Liver (tissue), 9 donors: Measurements from ENCODE around the gene PEX11A. TPM values are rescaled to one million over a fixed set of nuclear protein-coding genes. Genes with fewer than 3 reads are reported as not detected.

Experiments
- DNase-seq: peaks from one replicate; pipeline ENCODE4 v3.0.0-alpha.2; 2017; ENCODE audit warnings: low spot score
- H3K27ac ChIP-seq, 2 donors: one replicate each; pipeline ENCODE4 v1.7.0; 2013; ENCODE audit warnings: inconsistent platforms in 2 of 2, low read length in 2 of 2, control low read depth in 1 of 2, low read depth in 1 of 2, mild to moderate bottlenecking in 1 of 2
- H3K27me3 ChIP-seq, 4 donors: one replicate each; pipeline versions ENCODE4 v1.6.1 to v1.7.0; 2013; ENCODE audit warnings: low read length in 3 of 4, inconsistent platforms in 1 of 4, mild to moderate bottlenecking in 1 of 4, moderate library complexity in 1 of 4; ENCODE audit not compliant: control insufficient read depth in 4 of 4, insufficient read depth in 4 of 4
- H3K36me3 ChIP-seq, 4 donors: one replicate each; pipeline versions ENCODE4 v1.6.1 to v1.7.0; 2013; ENCODE audit warnings: low read length in 3 of 4, mild to moderate bottlenecking in 3 of 4, low read depth in 1 of 4, moderate library complexity in 1 of 4; ENCODE audit not compliant: control insufficient read depth in 4 of 4, insufficient read depth in 3 of 4
- H3K4me1 ChIP-seq, 4 donors: one replicate each; pipeline versions ENCODE4 v1.6.1 to v1.7.0; 2013; ENCODE audit warnings: low read length in 3 of 4, mild to moderate bottlenecking in 3 of 4, moderate library complexity in 1 of 4; ENCODE audit not compliant: control insufficient read depth in 4 of 4, insufficient read depth in 4 of 4
- H3K4me3 ChIP-seq, 3 donors: one replicate each; pipeline versions ENCODE4 v1.6.1 to v1.7.0; 2013; ENCODE audit warnings: low read length in 3 of 3, control low read depth in 1 of 3, low read depth in 1 of 3, mild to moderate bottlenecking in 1 of 3
- H3K9ac ChIP-seq, 2 donors: one replicate each; pipeline ENCODE4 v1.7.0; 2013; ENCODE audit warnings: low read length in 2 of 2, mild to moderate bottlenecking in 2 of 2, moderate library complexity in 2 of 2, control low read depth in 1 of 2, low read depth in 1 of 2
- H3K9me3 ChIP-seq, 4 donors: one replicate each; pipeline versions ENCODE4 v1.6.1 to v1.7.0; 2013; ENCODE audit warnings: low read length in 3 of 4; ENCODE audit not compliant: control insufficient read depth in 4 of 4
- ATF3 ChIP-seq: IDR thresholded peaks from 2 replicates; pipeline ENCODE4 v1.6.1; 2016; ENCODE audit warnings: antibody characterized with exemption
- CTCF ChIP-seq: fragments of 150-350 bp; IDR thresholded peaks from 2 replicates; pipeline ENCODE4 v1.5.1; 2017; ENCODE audit warnings: improper control_type of control experiment, low read depth, low read length; ENCODE audit not compliant: missing input control
- FOXA1 ChIP-seq: IDR thresholded peaks from 2 replicates; pipeline ENCODE4 v1.6.1; 2016; ENCODE audit warnings: antibody characterized with exemption
- FOXA2 ChIP-seq: IDR thresholded peaks from 2 replicates; pipeline ENCODE4 v1.6.1; 2016; ENCODE audit warnings: antibody characterized with exemption
- GABPA ChIP-seq, 2 donors: IDR thresholded peaks in 1 of 2; conservative IDR thresholded peaks in 1 of 2; 2 replicates each; pipeline ENCODE4 v1.6.1; 2016; ENCODE audit warnings: antibody characterized with exemption in 2 of 2, mild to moderate bottlenecking in 1 of 2, moderate library complexity in 1 of 2
- HNF4A ChIP-seq, 2 donors: conservative IDR thresholded peaks; 2 replicates each; pipeline ENCODE4 v1.6.1; 2016; ENCODE audit warnings: antibody characterized with exemption in 2 of 2, mild to moderate bottlenecking in 2 of 2
- HNF4G ChIP-seq: IDR thresholded peaks from 2 replicates; pipeline ENCODE4 v1.6.1; 2016; ENCODE audit warnings: antibody characterized with exemption
- JUND ChIP-seq, 2 donors: IDR thresholded peaks; 2 replicates each; pipeline ENCODE4 v1.6.1; 2016; ENCODE audit warnings: antibody characterized with exemption in 2 of 2
- MAX ChIP-seq: IDR thresholded peaks from 2 replicates; pipeline ENCODE4 v1.6.1; 2016; ENCODE audit warnings: antibody characterized with exemption
- NR2F2 ChIP-seq: IDR thresholded peaks from 2 replicates; pipeline ENCODE4 v1.6.1; 2016; ENCODE audit warnings: antibody characterized with exemption
- RAD21 ChIP-seq, 2 donors: IDR thresholded peaks; 2 replicates each; pipeline ENCODE4 v1.6.1; 2016; ENCODE audit warnings: antibody characterized with exemption in 2 of 2, mild to moderate bottlenecking in 2 of 2
- REST ChIP-seq: IDR thresholded peaks from 2 replicates; pipeline ENCODE4 v1.6.1; 2016; ENCODE audit warnings: antibody characterized with exemption, mild to moderate bottlenecking
- RXRA ChIP-seq, 2 donors: IDR thresholded peaks; 2 replicates each; pipeline ENCODE4 v1.6.1; 2017 to 2018; ENCODE audit warnings: antibody characterized with exemption in 2 of 2, mild to moderate bottlenecking in 1 of 2
- SP1 ChIP-seq: IDR thresholded peaks from 2 replicates; pipeline ENCODE4 v1.6.1; 2018; ENCODE audit warnings: antibody characterized with exemption, mild to moderate bottlenecking
- TAF1 ChIP-seq: conservative IDR thresholded peaks from 2 replicates; pipeline ENCODE4 v1.6.1; 2016; ENCODE audit warnings: antibody characterized with exemption, mild to moderate bottlenecking
- YY1 ChIP-seq: IDR thresholded peaks from 2 replicates; pipeline ENCODE4 v1.6.1; 2016; ENCODE audit warnings: antibody characterized with exemption, mild to moderate bottlenecking
- ZBTB33 ChIP-seq: IDR thresholded peaks from 2 replicates; pipeline ENCODE4 v1.6.1; 2016; ENCODE audit warnings: antibody characterized with exemption
- WGBS: extraction: QIAGEN DNeasy Blood & Tissue Kit; methylation state at CpG from one replicate; pipeline ENCODE4 v1.1.7; 2013; 5-methylcytosine and 5-hydroxymethylcytosine counted together
- polyA plus RNA-seq, 2 donors: library from polyadenylated mRNA; stranded (reverse) in 1 of 2; unstranded in 1 of 2; fragments of 200-250 nt in 1 of 2; fragments of >200 nt in 1 of 2; fragmentation: Nextera tagmentation in 1 of 2; extraction: Ambion mirVana in 1 of 2; gene quantifications; one replicate each; pipeline versions ENCODE4 v1.2.1 to v1.2.3, GENCODE V29; 2013 to 2015
- total RNA-seq, 2 donors: library from RNA; depleted of rRNA; stranded (reverse); fragments of >200 nt; gene quantifications; one replicate each; pipeline ENCODE4 v1.2.3, GENCODE V29; 2014
- donor health status: healthy.
- donor health status: healthy.
- donor health status: healthy.
- donor health status: healthy.
- donor health status: healthy.

Gene PEX11A
- total and polyA plus RNA-seq, 4 donors = 6.6 to 47.9 (median 24.3) TPM

GRCh38 chr15:89646416-89647141 is 44.0 kb downstream of the PEX11A start:
- no peak overlapping the region for H3K9ac ChIP-seq
- no peak for TF ChIP-seq RXRA (IDR thresholded peaks at IDR 0.05)
- TF ChIP-seq FOXA1 = no peak
- no peak for TF ChIP-seq YY1
- no peak for TF ChIP-seq NR2F2
- TF ChIP-seq ATF3 = no peak
- no peak for TF ChIP-seq TAF1
- TF ChIP-seq HNF4A (conservative IDR thresholded peaks at IDR 0.05) = no peak
- TF ChIP-seq FOXA2 = no peak
- TF ChIP-seq GABPA (IDR thresholded peaks at IDR 0.05 in 1 of 2, conservative IDR thresholded peaks at IDR 0.05 in 1 of 2) = no peak
- TF ChIP-seq ZBTB33 = no peak
- TF ChIP-seq MAX = no peak
- no peak for TF ChIP-seq CTCF
- TF ChIP-seq REST = no peak
- TF ChIP-seq JUND (IDR thresholded peaks at IDR 0.05) = no peak
- no peak for TF ChIP-seq HNF4G
- TF ChIP-seq RAD21 (IDR thresholded peaks at IDR 0.05) = no peak
- TF ChIP-seq SP1 = no peak
- peaks cover 3 to 9% (median 4%) of the 10 kb centered on the region in 4 donors for H3K4me1 ChIP-seq
- no peak overlapping the region for H3K4me3 ChIP-seq
- WGBS = 80% methylated on average over 22 of the region's 22 CpGs
- no peaks in the 10 kb centered on the region for H3K9me3 ChIP-seq
- H3K27ac ChIP-seq = no peak overlapping the region
- H3K36me3 ChIP-seq = no peaks in the 10 kb centered on the region
- no peaks in the 10 kb centered on the region for H3K27me3 ChIP-seq
- no peak for DNase-seq
